Effector memory CD4-positive, alpha-beta T cell (primary cell): ENCODE results near the gene NPIPB5.
"Not testable (repeated sequence)": the region's sequence is repeated elsewhere in the genome, so short reads cannot be mapped to it uniquely, and the experiment has no call there.

Experiments used
- DNase-seq, 3 donors: peaks; one replicate each; pipeline ENCODE4 v3.0.0-alpha.2; 2020
- H3K27ac ChIP-seq: 2 replicates; pipeline ENCODE4 v1.7.0; 2013; ENCODE audit warnings: mild to moderate bottlenecking, low read length, moderate library complexity; ENCODE audit not compliant: insufficient read depth, poor library complexity, severe bottlenecking
- H3K27me3 ChIP-seq: replicated peaks from 2 replicates; pipeline ENCODE4 v1.7.0; 2013; ENCODE audit warnings: mild to moderate bottlenecking, low read length; ENCODE audit not compliant: insufficient read depth, control insufficient read depth, poor library complexity, severe bottlenecking
- H3K36me3 ChIP-seq: 2 replicates; pipeline ENCODE4 v1.7.0; 2013; ENCODE audit warnings: mild to moderate bottlenecking, low read length, moderate library complexity; ENCODE audit not compliant: control insufficient read depth, insufficient read depth
- H3K4me1 ChIP-seq: 2 replicates; pipeline ENCODE4 v1.7.0; 2013; ENCODE audit warnings: low read length, mild to moderate bottlenecking; ENCODE audit not compliant: control insufficient read depth, insufficient read depth, poor library complexity, severe bottlenecking
- H3K4me3 ChIP-seq: 2 replicates; pipeline ENCODE4 v1.7.0; 2013; ENCODE audit warnings: low read length, low read depth, mild to moderate bottlenecking; ENCODE audit not compliant: insufficient read depth, poor library complexity, severe bottlenecking
- H3K9me3 ChIP-seq: 2 replicates; pipeline ENCODE4 v1.7.0; 2013; ENCODE audit warnings: mild to moderate bottlenecking, low read length, moderate library complexity; ENCODE audit not compliant: control insufficient read depth
- total RNA-seq, 3 donors: gene quantifications; one replicate each; lab custom pipeline; 2026; lab: John Stamatoyannopoulos, UW

The NPIPB5 gene
- total RNA-seq = 0.69 to 3.2 (median 2.5) reads per million in 3 donors

- H3K9me3 ChIP-seq, H3K4me3 ChIP-seq, H3K4me1 ChIP-seq, DNase-seq, H3K27ac ChIP-seq, H3K27me3 ChIP-seq, H3K36me3 ChIP-seq: not testable (repeated sequence)
Observed at GRCh38 chr16:22510591-22510990, at the start of gene NPIPB5. TSS of gene NPIPB5 (plus strand) at chr16:22510891. CDS start at chr16:22513802, 2,911 bp downstream.

- H3K4me3 ChIP-seq, H3K9me3 ChIP-seq, H3K4me1 ChIP-seq, DNase-seq, H3K36me3 ChIP-seq, H3K27ac ChIP-seq, H3K27me3 ChIP-seq: not testable (repeated sequence)
Observed at GRCh38 chr16:22468846-22469245, 41.8 kb upstream of the NPIPB5 start.

- not testable (repeated sequence) for H3K27ac ChIP-seq, DNase-seq, H3K4me1 ChIP-seq, H3K27me3 ChIP-seq, H3K36me3 ChIP-seq, H3K9me3 ChIP-seq, H3K4me3 ChIP-seq
Observed at GRCh38 chr16:22537996-22538395, 27.3 kb downstream of the NPIPB5 start.

- H3K4me3 ChIP-seq, H3K4me1 ChIP-seq, H3K36me3 ChIP-seq, H3K27ac ChIP-seq, DNase-seq, H3K9me3 ChIP-seq, H3K27me3 ChIP-seq: not testable (repeated sequence)
Observed at GRCh38 chr16:22544809-22545208, 34.1 kb downstream of the NPIPB5 start.

- not testable (repeated sequence) for H3K27ac ChIP-seq, H3K27me3 ChIP-seq, H3K36me3 ChIP-seq, H3K4me3 ChIP-seq, H3K4me1 ChIP-seq, H3K9me3 ChIP-seq, DNase-seq
Observed at GRCh38 chr16:22546630-22547029, 35.9 kb downstream of the NPIPB5 start.

GRCh38 chr16:22547170-22547765 is 36.6 kb downstream of the NPIPB5 start:
- DNase-seq, H3K9me3 ChIP-seq, H3K36me3 ChIP-seq, H3K4me3 ChIP-seq, H3K27me3 ChIP-seq, H3K27ac ChIP-seq, H3K4me1 ChIP-seq: not testable (repeated sequence)

GRCh38 chr16:22549853-22550252 is 39.2 kb downstream of the NPIPB5 start:
- H3K4me1 ChIP-seq, DNase-seq, H3K9me3 ChIP-seq, H3K27me3 ChIP-seq, H3K27ac ChIP-seq, H3K4me3 ChIP-seq, H3K36me3 ChIP-seq: not testable (repeated sequence)

- not testable (repeated sequence) for H3K36me3 ChIP-seq, H3K4me3 ChIP-seq, H3K4me1 ChIP-seq, DNase-seq, H3K9me3 ChIP-seq, H3K27ac ChIP-seq, H3K27me3 ChIP-seq
Observed at GRCh38 chr16:22551143-22551542, 40.5 kb downstream of the NPIPB5 start.

GRCh38 chr16:22551651-22552050 is 41.0 kb downstream of the NPIPB5 start:
- not testable (repeated sequence) for H3K27me3 ChIP-seq, H3K36me3 ChIP-seq, H3K9me3 ChIP-seq, H3K4me1 ChIP-seq, DNase-seq, H3K4me3 ChIP-seq, H3K27ac ChIP-seq

GRCh38 chr16:22556759-22557158 is 46.1 kb downstream of the NPIPB5 start:
- not testable (repeated sequence) for H3K27me3 ChIP-seq, H3K36me3 ChIP-seq, H3K9me3 ChIP-seq, H3K27ac ChIP-seq, DNase-seq, H3K4me3 ChIP-seq, H3K4me1 ChIP-seq
